NCI-H1048 (cell line): ENCODE data around the gene TAF12.
"Not testable (repeated sequence)": the region's sequence is repeated elsewhere in the genome, so short reads cannot be mapped to it uniquely, and the experiment has no call there.

Source experiments
- DNase-seq: peaks from one replicate; lab custom pipeline; 2025; lab: John Stamatoyannopoulos, UW

TAF12 gene

GRCh38 chr1:28642847-28643635 lies at the start of gene TAF12:
TSS of gene TAF12 (minus strand) at chr1:28643067. CDS start at chr1:28622081, 20,986 bp downstream.
- DNase-seq: peak; percentile 80

GRCh38 chr1:28691627-28692026 lies 48.8 kb upstream of the TAF12 start:
- not testable (repeated sequence) for DNase-seq

GRCh38 chr1:28684937-28685336 lies 42.1 kb upstream of the TAF12 start:
- DNase-seq: no peak

DNA sequence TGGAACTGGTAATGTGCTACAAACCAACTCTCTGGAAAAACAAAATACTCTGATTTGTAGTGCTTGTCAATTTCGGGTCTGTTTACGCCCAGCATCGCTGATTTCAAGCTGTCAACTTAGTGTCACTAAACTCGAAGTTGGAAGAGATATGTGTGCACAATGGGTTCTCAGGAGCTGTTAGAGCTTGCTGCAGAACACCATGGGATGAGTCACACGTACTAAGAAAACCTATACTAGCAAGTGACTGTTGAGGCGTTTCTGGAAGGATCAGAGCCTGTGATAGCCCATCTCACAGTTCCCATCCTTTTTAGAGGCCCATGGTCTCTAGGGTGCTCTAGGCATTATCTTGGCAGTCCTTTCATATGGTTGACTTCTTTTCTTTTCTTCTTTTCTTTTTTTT lies 40.0 kb upstream of the TAF12 start:
- DNase-seq: no peak

- no peak for DNase-seq
Observed at GRCh38 chr1:28680151-28680550, 37.3 kb upstream of the TAF12 start.

DNA sequence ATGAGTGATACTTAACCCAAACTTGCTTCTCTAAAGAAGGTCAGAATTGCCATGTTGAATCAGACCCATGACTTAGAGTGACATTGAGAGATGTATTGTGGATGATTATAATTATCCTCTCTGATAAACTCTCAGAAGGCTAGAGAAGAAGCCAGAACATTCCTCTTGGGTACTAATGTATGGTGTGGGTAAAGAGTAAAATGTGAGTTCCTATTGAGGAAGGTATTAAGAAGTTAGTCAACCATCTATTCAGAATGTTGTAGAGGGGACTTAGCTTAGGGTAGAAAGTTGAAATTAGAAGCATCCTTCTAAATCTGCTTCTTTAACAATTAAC lies 33.0 kb upstream of the TAF12 start:
- DNase-seq: no peak

DNA sequence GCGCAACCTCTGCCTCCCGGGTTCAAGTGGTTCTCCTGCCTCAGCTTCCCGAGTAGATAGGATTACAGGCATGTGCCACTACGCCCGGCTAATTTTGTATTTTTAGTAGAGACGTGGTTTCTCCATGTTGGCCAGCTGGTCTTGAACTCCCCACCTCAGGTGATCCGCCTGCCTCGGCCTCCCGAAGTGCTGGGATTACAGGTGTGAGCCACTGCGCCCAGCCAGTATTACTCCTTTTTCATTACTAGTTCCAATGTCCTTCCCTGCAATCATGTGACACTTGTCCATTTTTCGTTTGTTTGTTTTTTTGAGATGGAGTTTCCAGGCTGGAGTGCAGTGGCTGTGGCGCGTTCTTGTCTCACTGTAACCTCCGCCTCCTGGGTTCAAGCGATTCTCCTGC lies 30.1 kb upstream of the TAF12 start:
- DNase-seq: not testable (repeated sequence)

DNA sequence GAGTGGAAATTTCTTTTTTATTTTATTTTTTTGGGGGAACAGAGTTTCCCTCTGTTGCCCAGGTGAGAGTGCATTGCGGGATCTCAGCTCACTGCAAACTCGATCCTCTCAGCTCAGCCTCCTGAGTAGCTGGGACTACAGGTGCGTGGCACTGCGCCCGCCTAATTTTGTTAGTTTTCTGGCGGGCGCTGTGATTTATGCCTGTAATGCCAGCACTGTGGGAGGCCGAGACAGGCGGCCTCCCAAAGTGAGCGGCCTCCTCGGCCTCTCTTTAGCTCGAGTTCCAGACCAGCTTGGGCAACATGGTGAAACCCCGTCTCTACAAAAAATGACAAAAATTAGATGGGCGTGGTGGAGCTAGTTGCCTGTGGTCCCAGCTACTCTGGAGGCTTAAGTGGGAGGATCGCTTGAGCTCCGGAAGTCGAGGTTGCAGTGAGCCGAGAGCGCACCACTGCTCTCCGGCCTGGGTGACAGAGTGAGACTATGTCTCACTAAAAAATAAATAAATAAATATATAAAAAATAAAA lies 28.4 kb upstream of the TAF12 start:
- DNase-seq: no peak

- DNase-seq: peak; percentile 71
Observed at GRCh38 chr1:28668956-28669723, 26.3 kb upstream of the TAF12 start.

DNA sequence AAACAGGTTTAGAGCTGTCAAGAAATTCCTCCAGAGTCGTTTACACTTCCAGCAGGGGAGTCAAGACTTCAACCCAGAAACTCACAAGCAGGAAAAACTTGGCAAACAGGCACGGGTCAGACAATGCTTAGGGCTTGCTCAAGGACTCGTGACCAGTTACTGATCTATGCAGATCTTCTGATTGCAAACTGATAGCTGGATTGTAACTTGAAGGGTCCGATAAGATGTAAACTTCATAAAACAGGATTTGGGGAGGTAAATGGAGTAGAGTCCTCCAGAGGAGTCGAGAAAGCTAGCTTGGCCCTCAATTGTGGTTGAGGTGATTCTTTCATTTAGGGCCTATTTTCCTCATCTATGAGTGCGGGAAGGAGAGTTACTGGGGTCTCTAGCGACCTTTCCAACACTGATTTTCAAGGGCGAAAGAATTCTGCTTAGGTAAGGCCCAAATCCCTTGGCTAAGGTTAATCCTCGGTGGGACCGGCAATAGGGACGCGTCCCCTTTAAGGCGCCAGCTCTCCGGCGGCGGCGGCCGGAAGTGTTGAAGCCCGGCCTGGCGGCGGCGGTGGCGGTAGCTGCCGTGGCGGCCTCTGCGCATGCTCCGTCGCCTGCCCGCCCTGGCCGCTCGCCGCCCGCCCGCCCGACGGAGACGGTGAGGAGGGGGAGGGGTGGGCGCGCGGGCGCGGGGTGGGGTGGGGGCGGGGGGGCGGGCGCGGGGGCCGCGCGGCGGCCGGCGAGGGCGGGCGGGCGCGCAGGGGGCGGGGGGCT lies 25.5 kb upstream of the TAF12 start, which contains the start of gene GMEB1:
TSS of gene GMEB1 (plus strand) at position 594 of the 765 bp plus-strand sequence. CDS start 14,829 bp downstream, outside the sequence.
- DNase-seq: peak; percentile 81

DNA sequence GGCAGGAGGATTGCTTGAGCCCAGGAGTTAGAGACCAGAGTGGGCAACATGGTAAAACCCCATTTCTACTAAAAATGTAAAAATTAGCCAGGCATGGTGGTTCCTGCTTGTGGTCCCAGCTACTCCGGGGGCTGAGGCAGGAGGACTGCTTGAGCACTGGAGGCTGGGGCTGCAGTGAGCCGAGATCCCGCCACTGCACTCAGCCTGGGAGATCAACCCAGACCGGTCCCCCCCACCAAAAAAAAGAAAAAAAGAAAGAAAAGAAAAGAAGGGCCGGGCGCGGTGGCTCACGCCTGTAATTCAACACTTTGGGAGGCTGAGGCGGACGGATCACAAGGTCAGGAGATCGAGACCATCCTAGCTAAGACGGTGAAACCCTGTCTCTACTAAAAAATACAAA lies 23.9 kb upstream of the TAF12 start:
- DNase-seq: no peak

- no peak for DNase-seq
Observed at GRCh38 chr1:28663871-28664470, 21.1 kb upstream of the TAF12 start.

DNA sequence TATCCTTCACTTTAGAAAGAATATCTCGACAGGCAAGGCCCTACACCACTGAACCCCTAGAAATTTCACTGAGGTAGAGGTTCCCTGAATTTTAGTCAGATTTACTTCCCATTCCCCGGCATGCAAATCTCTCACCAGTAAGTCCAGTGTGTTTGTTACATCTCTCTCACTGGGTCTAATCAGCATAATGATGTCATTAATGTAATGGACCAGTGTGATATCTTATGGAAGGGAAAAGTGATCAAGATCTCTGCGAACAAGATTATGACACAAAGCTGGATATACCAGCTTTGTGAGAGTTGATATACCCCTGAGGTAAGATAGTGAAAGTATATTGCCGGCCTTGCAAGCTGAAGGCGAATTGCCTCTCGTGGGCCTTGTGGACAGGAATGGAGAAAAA lies 13.5 kb upstream of the TAF12 start:
- DNase-seq: no peak

DNA sequence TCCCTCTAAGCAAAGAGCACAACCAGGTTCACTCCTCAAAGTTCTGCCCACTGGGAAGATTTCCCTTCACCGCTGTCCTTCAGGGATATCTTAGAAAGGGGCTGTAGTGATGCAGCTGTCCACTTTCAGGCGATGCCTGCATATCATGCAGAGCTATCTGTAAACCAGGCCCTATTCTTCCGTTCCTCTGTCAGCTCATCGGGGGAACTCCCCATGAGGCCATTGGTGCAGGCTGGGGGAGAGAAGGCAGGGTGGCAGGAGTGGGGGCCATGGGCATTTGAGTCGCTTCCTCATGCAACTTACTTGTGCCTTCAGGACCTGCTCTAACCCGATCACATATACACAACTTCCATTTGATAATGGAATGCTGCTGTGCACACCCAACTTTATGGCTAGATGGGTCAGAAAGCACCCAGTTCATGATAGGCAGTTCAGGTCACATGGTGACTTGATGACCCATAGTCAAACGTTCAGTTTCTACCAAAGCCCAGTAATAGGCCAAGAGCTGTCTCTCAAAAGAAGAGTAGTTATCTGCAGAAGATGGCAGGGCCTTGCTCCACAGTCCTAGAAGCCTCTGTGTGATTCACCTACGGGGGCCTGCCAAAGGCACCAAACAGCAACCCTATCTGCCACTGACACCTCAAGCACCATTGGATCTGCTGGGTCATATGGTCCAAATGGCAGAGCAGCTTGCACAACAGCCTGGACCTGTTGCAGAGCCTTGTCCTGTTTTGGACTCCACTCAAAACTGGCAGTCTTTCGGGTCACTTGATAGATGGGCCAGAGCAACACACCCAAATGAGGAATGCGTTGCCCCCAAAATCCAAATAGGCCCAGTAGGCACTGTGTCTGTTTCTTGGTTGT lies 12.8 kb upstream of the TAF12 start:
- not testable (repeated sequence) for DNase-seq

- DNase-seq: not testable (repeated sequence)
Observed at GRCh38 chr1:28653870-28654269, 11.0 kb upstream of the TAF12 start.

DNA sequence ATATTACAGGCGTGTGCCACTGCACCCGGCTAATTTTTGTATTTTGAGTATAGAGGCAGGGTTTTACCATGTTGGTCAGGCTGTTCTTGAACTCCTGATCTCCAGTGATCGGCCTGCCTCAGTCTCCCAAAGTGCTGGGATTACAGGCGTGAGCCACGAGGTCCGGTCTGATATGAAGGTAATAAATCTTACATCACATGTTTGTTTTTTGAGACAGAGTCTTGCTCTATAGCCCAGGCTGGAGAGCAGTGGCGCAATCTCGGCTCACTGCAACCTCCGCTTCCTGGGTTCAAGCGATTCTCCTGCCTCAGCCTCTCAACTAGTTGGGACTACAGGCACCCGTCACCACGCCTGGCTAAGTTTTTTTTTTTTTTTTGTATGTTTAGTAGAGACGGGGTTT lies 10.2 kb upstream of the TAF12 start:
- DNase-seq: not testable (repeated sequence)

DNA sequence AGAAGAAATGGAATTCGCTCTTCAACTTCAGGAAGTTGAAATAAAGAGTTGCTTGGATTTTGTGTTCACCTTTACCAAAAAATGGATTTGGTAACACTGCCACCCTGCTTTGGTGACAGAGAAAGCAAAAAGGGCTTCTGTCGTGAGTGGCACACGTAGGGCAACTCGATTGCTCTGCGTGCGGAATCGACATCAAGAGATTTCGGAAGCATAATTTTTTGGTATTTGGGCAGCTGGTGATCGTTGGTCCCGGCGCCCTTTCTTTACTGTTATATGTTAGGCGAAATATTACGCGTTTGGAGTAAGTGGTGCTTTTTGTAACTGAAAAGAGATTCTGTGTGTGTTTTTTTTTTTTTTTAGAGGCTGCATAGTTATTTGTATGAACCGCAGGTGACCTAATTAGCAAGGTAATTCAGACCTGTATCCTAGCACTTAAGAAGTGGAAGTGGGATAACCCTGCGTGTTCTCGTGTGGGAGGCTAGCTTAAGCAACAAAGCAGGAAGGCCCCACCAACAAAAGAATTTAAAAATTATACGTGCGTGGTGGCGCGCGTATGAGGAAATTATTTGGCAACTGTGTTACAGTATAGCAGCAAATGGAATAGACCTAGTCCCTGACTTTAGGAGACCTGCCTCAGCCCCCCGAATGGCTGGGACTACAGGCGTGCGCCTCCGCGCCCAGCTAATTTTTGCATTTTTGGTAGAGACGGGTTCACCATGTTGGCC lies 5.8 kb upstream of the TAF12 start, which contains the start of gene RNU11:
TSS of gene RNU11 (plus strand) at position 127 of the 725 bp plus-strand sequence.
- peak; percentile 96 for DNase-seq

GRCh38 chr1:28648008-28648473 lies 5.2 kb upstream of the TAF12 start:
- peak; percentile 78 for DNase-seq

DNA sequence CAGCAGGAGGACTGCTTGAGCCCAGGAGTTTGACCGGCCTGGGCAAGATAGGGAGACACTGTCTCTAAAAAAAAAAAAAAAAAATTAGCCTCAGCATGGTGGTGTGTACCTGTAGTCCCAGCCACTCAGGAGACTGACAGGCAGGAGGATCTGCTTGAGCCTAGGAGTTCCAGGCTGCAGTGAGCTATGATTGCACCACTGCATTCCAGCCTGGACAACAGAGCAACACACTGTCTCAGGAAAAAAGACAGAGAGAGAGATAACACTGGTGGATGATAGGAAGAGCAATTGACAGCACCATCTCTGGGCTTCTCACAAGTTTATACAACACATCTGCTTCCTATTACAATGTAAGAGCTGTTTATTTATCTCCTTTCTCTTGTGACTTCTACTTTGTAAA lies 3.2 kb upstream of the TAF12 start:
- DNase-seq: no peak

DNA sequence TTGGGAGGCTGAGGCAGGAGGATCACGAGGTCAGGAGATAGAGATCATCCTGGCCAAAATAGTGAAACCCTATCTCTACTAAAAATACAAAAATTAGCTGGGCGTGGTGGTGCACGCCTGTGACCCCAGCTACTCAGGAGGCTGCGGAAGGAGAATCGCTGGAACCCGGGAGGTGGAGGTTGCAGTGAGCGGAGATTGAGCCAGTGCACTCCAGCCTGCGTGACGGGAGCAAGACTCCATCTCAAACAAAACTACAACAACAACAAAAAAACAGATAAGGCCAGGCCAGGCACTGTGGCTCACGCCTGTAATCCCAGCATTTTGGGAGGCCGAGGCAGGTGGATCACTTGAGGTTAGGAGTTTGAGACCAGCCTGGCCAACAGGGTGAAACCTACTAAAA lies 2.5 kb upstream of the TAF12 start:
- not testable (repeated sequence) for DNase-seq
